Measurements from ENCODE around the gene POM121L2.
"Not testable (repeated sequence)": the region's sequence is repeated elsewhere in the genome, so short reads cannot be mapped to it uniquely, and the experiment has no call there.

Gene POM121L2

DNA sequence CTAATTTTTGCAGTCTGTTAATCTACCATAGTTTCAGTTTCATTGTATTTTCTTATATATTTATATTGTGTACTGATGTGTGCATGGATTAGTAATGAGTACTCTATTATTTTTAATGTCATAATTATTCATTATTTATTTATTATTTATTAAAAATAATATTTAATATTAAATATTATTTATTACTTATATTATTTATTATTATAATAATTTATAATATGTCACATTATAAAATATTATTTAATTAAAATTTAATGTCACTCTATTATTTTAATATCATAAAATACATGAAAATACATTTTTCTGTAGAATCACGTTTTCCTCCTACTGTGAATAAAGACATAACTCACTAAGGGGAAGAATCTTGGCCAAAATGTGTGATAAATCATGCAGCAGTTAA is 30.5 kb downstream of the POM121L2 start:
- Histone ChIP-seq H3K4me1 (ENCODE audit: control insufficient read depth in 2 of 2, insufficient read depth in 2 of 2, low read length in 2 of 2) (no peaks in the 10 kb centered on the region), H3K9me3 (ENCODE audit: control insufficient read depth in 2 of 2, low read length in 2 of 2) (peaks cover 3 to 8% of the 10 kb centered on the region in 2 donors), H3K27me3 (ENCODE audit: control insufficient read depth in 2 of 2, insufficient read depth in 2 of 2, low read length in 2 of 2) (peaks cover 48 to 62% of the 10 kb centered on the region in 2 donors), H3K4me3 (ENCODE audit: low read length in 2 of 2) (no peak overlapping the region), H3K27ac (ENCODE audit: low read depth in 2 of 2, low read length in 2 of 2) (no peak overlapping the region), H3K9ac (ENCODE audit: low read depth in 1 of 2, low read length in 2 of 2) (no peak overlapping the region), H3K36me3 (ENCODE audit: control insufficient read depth in 2 of 2, insufficient read depth in 2 of 2, low read length in 2 of 2) (no peaks in the 10 kb centered on the region)

DNA sequence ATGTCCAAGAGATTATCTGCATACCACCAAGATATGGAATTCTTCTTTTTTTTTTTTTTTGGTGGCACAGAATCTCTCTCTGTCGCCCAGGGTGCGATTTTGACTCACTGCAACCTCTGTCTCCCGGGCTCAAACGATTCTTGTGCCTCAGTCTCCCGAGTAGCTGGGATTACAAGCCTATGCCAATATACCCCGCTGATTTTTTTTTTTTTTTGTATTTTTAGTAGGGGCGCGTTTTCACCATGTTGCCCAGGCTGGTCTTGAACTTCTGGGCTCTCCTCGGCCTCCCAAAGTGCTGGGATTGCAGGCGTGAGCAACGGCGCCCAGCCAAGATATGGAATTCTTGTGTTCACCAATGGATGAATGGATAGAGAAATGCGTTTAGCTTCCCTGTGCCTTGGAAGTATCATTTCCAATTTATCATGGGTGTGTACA is 31.0 kb downstream of the POM121L2 start:
- Histone ChIP-seq H3K36me3 (ENCODE audit: control insufficient read depth in 2 of 2, insufficient read depth in 2 of 2, low read length in 2 of 2) (no peaks in the 10 kb centered on the region), H3K4me3 (ENCODE audit: low read length in 2 of 2) (no peak overlapping the region), H3K9ac (ENCODE audit: low read depth in 1 of 2, low read length in 2 of 2) (no peak overlapping the region), H3K27me3 (ENCODE audit: control insufficient read depth in 2 of 2, insufficient read depth in 2 of 2, low read length in 2 of 2) (peaks cover 44 to 59% of the 10 kb centered on the region in 2 donors), H3K27ac (ENCODE audit: low read depth in 2 of 2, low read length in 2 of 2) (no peak overlapping the region), H3K9me3 (ENCODE audit: control insufficient read depth in 2 of 2, low read length in 2 of 2) (peaks cover 3 to 8% of the 10 kb centered on the region in 2 donors), H3K4me1 (ENCODE audit: control insufficient read depth in 2 of 2, insufficient read depth in 2 of 2, low read length in 2 of 2) (no peaks in the 10 kb centered on the region)

- H3K27me3 ChIP-seq (ENCODE audit: control insufficient read depth in 2 of 2, insufficient read depth in 2 of 2, low read length in 2 of 2) = peaks cover 39 to 59% of the 10 kb centered on the region in 2 donors
Observed at GRCh38 chr6:27280540-27281000, 31.5 kb downstream of the POM121L2 start.

DNA sequence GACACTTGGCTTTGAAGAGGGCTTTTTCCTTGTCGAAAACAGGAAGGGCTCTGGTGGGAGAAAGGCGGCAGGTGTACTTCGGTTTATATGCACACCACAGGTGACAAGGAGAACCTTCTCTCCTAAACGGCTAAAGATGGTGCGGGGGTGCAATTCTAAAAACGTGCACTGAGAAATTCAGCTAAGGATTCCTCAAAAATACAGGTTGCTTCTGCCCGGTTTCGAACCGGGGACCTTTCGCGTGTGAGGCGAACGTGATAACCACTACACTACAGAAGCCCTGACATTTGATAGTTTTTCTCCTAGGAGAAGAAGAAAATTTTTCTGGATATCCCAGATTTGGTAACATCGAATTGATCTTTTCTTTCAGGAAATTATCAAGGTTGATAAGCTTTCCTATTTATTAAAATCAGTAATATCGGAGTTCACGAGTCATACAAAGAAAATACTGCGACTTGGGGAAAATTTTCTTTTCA is 32.0 kb downstream of the POM121L2 start:
- H3K27ac ChIP-seq (ENCODE audit: low read depth in 2 of 2, low read length in 2 of 2) = no peak overlapping the region
- peaks cover 6 to 8% of the 10 kb centered on the region in 2 donors for H3K9me3 ChIP-seq (ENCODE audit: control insufficient read depth in 2 of 2, low read length in 2 of 2)
- H3K9ac ChIP-seq (ENCODE audit: low read depth in 1 of 2, low read length in 2 of 2) = no peak overlapping the region
- H3K36me3 ChIP-seq (ENCODE audit: control insufficient read depth in 2 of 2, insufficient read depth in 2 of 2, low read length in 2 of 2) = no peaks in the 10 kb centered on the region
- peaks cover 36 to 56% of the 10 kb centered on the region in 2 donors for H3K27me3 ChIP-seq (ENCODE audit: control insufficient read depth in 2 of 2, insufficient read depth in 2 of 2, low read length in 2 of 2)
- no peaks in the 10 kb centered on the region for H3K4me1 ChIP-seq (ENCODE audit: control insufficient read depth in 2 of 2, insufficient read depth in 2 of 2, low read length in 2 of 2)
- peak overlapping the region in 1 of 2 donors; percentile 48 for H3K4me3 ChIP-seq (ENCODE audit: low read length in 2 of 2)

More at GRCh38 chr6:27280540-27281000, 31.5 kb downstream of the POM121L2 start:
- Histone ChIP-seq H3K9ac (ENCODE audit: low read depth in 1 of 2, low read length in 2 of 2) (no peak overlapping the region), H3K9me3 (ENCODE audit: control insufficient read depth in 2 of 2, low read length in 2 of 2) (peaks cover 4 to 8% of the 10 kb centered on the region in 2 donors), H3K27ac (ENCODE audit: low read depth in 2 of 2, low read length in 2 of 2) (no peak overlapping the region), H3K36me3 (ENCODE audit: control insufficient read depth in 2 of 2, insufficient read depth in 2 of 2, low read length in 2 of 2) (no peaks in the 10 kb centered on the region), H3K4me1 (ENCODE audit: control insufficient read depth in 2 of 2, insufficient read depth in 2 of 2, low read length in 2 of 2) (no peaks in the 10 kb centered on the region), H3K4me3 (ENCODE audit: low read length in 2 of 2) (no peak overlapping the region)

- H3K27me3 ChIP-seq (ENCODE audit: control insufficient read depth in 2 of 2, insufficient read depth in 2 of 2, low read length in 2 of 2) = peaks cover 36 to 50% of the 10 kb centered on the region in 2 donors
- H3K27ac ChIP-seq (ENCODE audit: low read depth in 2 of 2, low read length in 2 of 2) = no peak overlapping the region
- peaks cover 6 to 8% of the 10 kb centered on the region in 2 donors for H3K9me3 ChIP-seq (ENCODE audit: control insufficient read depth in 2 of 2, low read length in 2 of 2)
- no peaks in the 10 kb centered on the region for H3K4me1 ChIP-seq (ENCODE audit: control insufficient read depth in 2 of 2, insufficient read depth in 2 of 2, low read length in 2 of 2)
- H3K9ac ChIP-seq (ENCODE audit: low read depth in 1 of 2, low read length in 2 of 2) = no peak overlapping the region
- H3K4me3 ChIP-seq (ENCODE audit: low read length in 2 of 2) = peak overlapping the region in 1 of 2 donors; percentile 48
- H3K36me3 ChIP-seq (ENCODE audit: control insufficient read depth in 2 of 2, insufficient read depth in 2 of 2, low read length in 2 of 2) = no peaks in the 10 kb centered on the region
Observed at GRCh38 chr6:27279513-27280063, 32.5 kb downstream of the POM121L2 start.

GRCh38 chr6:27275025-27275956 is 36.8 kb downstream of the POM121L2 start:
- H3K27me3 ChIP-seq (ENCODE audit: control insufficient read depth in 2 of 2, insufficient read depth in 2 of 2, low read length in 2 of 2) = peaks cover 18 to 23% of the 10 kb centered on the region in 2 donors
- H3K4me1 ChIP-seq (ENCODE audit: control insufficient read depth in 2 of 2, insufficient read depth in 2 of 2, low read length in 2 of 2) = no peaks in the 10 kb centered on the region
- H3K4me3 ChIP-seq (ENCODE audit: low read length in 2 of 2) = no peak overlapping the region
- H3K27ac ChIP-seq (ENCODE audit: low read depth in 2 of 2, low read length in 2 of 2) = no peak overlapping the region
- H3K9me3 ChIP-seq (ENCODE audit: control insufficient read depth in 2 of 2, low read length in 2 of 2) = peaks cover 0 to 2% of the 10 kb centered on the region in 2 donors
- H3K36me3 ChIP-seq (ENCODE audit: control insufficient read depth in 2 of 2, insufficient read depth in 2 of 2, low read length in 2 of 2) = no peaks in the 10 kb centered on the region
- H3K9ac ChIP-seq (ENCODE audit: low read depth in 1 of 2, low read length in 2 of 2) = no peak overlapping the region

DNA sequence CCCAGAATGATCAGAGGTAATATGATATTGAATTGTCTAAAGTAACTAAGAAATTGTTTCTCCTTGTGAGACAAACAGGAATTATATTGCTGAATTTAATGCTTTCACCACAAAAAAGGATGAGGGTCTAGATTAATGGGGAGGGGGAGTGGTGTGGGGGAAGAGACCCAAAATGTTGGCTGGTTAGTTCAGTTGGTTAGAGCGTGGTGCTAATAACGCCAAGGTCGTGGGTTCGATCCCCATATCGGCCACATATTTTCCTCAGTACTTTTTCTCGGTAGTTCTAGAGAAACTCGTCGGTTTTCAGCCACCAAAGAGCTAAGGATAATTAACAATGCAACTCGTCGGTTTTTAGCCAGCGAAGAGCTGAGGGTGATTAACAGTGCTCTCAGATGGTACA is 38.3 kb downstream of the POM121L2 start:
- no peak overlapping the region for H3K4me3 ChIP-seq (ENCODE audit: low read length in 2 of 2)
- peaks cover 9 to 23% of the 10 kb centered on the region in 2 donors for H3K27me3 ChIP-seq (ENCODE audit: control insufficient read depth in 2 of 2, insufficient read depth in 2 of 2, low read length in 2 of 2)
- no peak overlapping the region for H3K27ac ChIP-seq (ENCODE audit: low read depth in 2 of 2, low read length in 2 of 2)
- peaks cover 0 to 2% of the 10 kb centered on the region in 2 donors for H3K9me3 ChIP-seq (ENCODE audit: control insufficient read depth in 2 of 2, low read length in 2 of 2)
- no peak overlapping the region for H3K9ac ChIP-seq (ENCODE audit: low read depth in 1 of 2, low read length in 2 of 2)
- H3K36me3 ChIP-seq (ENCODE audit: control insufficient read depth in 2 of 2, insufficient read depth in 2 of 2, low read length in 2 of 2) = no peaks in the 10 kb centered on the region
- no peaks in the 10 kb centered on the region for H3K4me1 ChIP-seq (ENCODE audit: control insufficient read depth in 2 of 2, insufficient read depth in 2 of 2, low read length in 2 of 2)

GRCh38 chr6:27268803-27269202 is 43.3 kb downstream of the POM121L2 start:
- Histone ChIP-seq H3K27me3 (ENCODE audit: control insufficient read depth in 2 of 2, insufficient read depth in 2 of 2, low read length in 2 of 2) (peaks cover 8 to 21% of the 10 kb centered on the region in 2 donors), H3K27ac (ENCODE audit: low read depth in 2 of 2, low read length in 2 of 2) (no peak overlapping the region), H3K4me1 (ENCODE audit: control insufficient read depth in 2 of 2, insufficient read depth in 2 of 2, low read length in 2 of 2) (no peaks in the 10 kb centered on the region), H3K9ac (ENCODE audit: low read depth in 1 of 2, low read length in 2 of 2) (no peak overlapping the region), H3K4me3 (ENCODE audit: low read length in 2 of 2) (no peak overlapping the region), H3K9me3 (ENCODE audit: control insufficient read depth in 2 of 2, low read length in 2 of 2) (no peaks in the 10 kb centered on the region), H3K36me3 (ENCODE audit: control insufficient read depth in 2 of 2, insufficient read depth in 2 of 2, low read length in 2 of 2) (no peaks in the 10 kb centered on the region)

GRCh38 chr6:27267857-27268434 is 44.1 kb downstream of the POM121L2 start:
- Histone ChIP-seq H3K36me3 (ENCODE audit: control insufficient read depth in 2 of 2, insufficient read depth in 2 of 2, low read length in 2 of 2) (no peaks in the 10 kb centered on the region), H3K27me3 (ENCODE audit: control insufficient read depth in 2 of 2, insufficient read depth in 2 of 2, low read length in 2 of 2) (peaks cover 8 to 26% of the 10 kb centered on the region in 2 donors), H3K4me3 (ENCODE audit: low read length in 2 of 2) (no peak overlapping the region), H3K9ac (ENCODE audit: low read depth in 1 of 2, low read length in 2 of 2) (no peak overlapping the region), H3K9me3 (ENCODE audit: control insufficient read depth in 2 of 2, low read length in 2 of 2) (no peaks in the 10 kb centered on the region), H3K27ac (ENCODE audit: low read depth in 2 of 2, low read length in 2 of 2) (no peak overlapping the region), H3K4me1 (ENCODE audit: control insufficient read depth in 2 of 2, insufficient read depth in 2 of 2, low read length in 2 of 2) (no peaks in the 10 kb centered on the region)

- H3K9me3 ChIP-seq (ENCODE audit: control insufficient read depth in 2 of 2, low read length in 2 of 2); H3K9ac ChIP-seq (ENCODE audit: low read depth in 1 of 2, low read length in 2 of 2); H3K36me3 ChIP-seq (ENCODE audit: control insufficient read depth in 2 of 2, insufficient read depth in 2 of 2, low read length in 2 of 2); H3K4me1 ChIP-seq (ENCODE audit: control insufficient read depth in 2 of 2, insufficient read depth in 2 of 2, low read length in 2 of 2); H3K27ac ChIP-seq (ENCODE audit: low read depth in 2 of 2, low read length in 2 of 2); H3K4me3 ChIP-seq (ENCODE audit: low read length in 2 of 2): not testable (repeated sequence)
- peaks cover 4 to 26% of the 10 kb centered on the region in 2 donors for H3K27me3 ChIP-seq (ENCODE audit: control insufficient read depth in 2 of 2, insufficient read depth in 2 of 2, low read length in 2 of 2)
Observed at GRCh38 chr6:27267003-27267402, 45.1 kb downstream of the POM121L2 start.

Data from mucosa of rectum (tissue), 2 donors.